GM21360 (cell line): ENCODE data around the gene MBLAC1.

Experiments
- ATAC-seq: cut with Tn5 transposase; IDR thresholded peaks from one replicate; pipeline ENCODE4 v1.9.1; 2021; ENCODE audit warnings: mild to moderate bottlenecking, moderate library complexity; ENCODE audit not compliant: unreplicated experiment

Gene MBLAC1

DNA sequence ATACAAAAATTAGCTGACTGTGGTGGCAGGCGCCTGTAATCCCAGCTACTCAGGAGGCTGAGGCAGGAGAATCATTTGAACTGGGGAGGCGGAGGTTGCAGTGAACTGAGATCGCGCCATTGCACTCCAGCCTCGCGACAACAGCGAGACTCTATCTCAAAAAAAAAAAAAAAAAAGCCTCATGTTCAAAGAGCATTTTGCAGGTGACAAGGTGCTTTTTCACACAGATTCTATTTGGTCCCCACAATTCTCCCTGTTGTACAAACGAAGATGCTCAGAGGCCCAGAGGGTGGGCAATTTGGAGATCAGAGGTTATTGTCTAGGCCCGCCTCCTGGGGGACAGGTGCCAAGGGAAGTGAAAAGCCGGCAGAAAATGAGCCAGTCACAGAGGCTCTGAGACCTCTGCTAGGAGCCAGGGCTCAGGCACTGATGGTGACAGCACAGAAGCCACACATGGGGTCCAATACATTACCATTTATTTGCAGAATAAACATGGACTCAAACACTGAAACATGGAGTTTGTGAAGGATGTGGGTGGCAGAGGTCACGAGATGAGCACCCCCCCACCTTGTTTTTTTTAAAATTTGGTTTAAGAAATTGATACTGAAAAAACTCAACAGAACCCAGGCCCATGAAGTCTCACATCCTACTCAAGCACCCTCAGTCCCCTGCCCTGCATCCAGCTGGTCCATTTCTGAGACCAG is 42.5 kb downstream of the MBLAC1 start:
- ATAC-seq = no peak

DNA sequence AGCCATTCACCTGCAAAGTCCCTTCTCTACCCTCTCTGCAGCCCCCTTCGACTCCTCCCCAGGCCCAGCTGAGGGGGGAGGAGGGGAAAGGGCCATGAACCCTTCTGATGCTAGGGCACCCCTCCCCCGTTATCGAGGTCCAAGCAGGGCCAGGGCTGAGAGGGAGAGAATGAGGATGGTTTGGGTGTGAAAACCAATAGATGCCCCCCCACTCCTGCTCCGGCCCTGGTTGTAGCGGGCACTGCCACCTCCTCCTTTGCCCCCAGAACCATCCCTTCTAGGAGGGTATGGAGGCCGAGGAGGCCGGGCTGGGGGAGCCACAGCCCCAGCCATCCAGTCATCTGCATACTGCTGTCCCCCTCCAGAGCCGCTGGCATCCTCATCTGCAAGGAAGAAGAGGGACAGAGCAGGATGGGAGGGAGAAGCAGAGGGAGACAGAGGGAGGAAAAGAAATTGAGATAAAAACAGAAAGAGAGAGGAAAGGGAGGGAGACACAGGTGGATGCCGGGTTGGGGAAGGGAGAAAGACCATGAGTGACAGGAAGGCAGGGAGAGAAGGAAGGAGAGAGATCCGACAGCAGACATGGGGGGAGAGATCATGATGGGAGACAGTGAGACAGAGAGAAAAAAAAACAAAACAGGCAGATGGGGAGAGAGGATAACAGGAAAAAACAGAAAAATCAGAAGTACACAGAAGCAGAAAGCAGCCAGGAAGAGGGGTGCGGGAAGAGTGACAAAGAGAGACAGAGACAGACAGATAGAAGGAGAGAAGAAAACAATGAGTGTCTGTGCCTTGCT is 43.5 kb downstream of the MBLAC1 start:
- no peak for ATAC-seq

GRCh38 chr7:100171087-100171681 is 44.4 kb downstream of the MBLAC1 start:
- ATAC-seq = no peak

DNA sequence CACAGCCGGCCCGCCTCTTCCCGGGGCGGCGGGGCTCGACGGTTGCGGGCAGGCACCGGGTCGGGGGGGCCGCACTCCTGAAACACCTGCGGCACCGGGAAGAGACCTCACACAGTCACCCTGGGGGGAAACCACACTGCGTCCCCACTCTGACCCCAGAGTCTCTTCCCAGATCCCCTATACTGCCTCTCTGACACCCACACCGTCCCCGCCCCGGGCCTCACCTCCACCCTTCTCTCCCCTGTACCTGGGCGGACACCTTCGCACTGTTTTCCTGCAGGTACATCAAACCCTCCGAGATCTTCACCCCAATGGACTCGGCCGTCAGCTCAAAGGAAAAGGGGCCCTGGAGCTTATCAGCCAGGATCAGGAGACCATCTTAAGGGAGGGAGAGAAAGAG is 45.1 kb downstream of the MBLAC1 start:
- no peak for ATAC-seq

DNA sequence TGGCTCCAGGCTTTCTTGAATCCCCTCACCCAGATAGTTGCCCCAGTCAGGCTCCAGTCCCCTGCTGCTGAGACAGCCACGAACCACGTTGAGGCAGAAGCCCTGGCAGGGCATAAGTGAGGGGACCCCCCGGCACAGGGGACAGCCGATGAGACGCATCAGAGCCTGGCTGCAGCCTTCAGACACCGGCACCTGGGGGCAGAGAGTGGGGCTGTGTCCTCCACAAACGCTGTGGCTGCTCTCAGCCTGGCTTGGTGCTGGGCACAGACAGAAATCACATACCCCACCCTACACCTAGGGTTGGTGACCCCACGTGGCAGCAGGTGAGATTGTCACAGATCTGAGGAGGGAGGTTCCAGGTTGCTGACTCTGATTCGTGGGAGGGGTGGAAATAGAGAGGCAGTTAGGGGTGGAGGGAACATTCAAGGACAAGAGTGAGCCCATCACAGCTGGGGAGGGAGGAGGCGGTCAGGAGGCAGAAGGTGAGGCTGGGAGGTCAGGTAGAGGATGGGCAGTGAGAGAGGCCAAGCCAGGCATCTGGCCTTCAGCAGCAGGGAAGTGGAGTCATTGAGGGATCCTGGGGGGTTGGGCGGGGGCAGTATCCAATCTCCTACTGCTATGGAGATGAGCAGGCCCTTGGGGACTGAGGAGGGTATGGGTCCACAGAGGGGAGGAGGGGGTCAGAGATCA is 47.2 kb downstream of the MBLAC1 start:
- ATAC-seq = no peak

DNA sequence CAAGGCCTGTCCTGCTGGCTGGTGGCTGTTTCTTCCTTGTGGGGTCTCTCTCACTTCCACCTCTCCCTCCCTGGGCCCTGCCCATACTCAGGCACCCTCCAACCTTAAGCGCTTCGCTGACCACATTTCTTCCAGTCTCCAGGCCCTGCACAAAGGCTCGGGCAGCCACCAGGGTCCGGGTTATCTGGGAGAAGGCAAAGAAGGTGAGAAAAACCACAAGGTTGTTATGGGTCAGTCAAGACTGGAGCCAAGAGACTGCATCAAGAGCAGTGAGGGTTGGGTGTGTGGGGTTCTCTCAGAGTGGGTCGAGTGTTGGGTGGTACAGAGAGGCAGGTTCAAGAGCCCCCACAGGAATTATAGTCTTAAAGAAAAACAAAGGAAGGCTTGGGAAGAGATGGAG is 47.8 kb downstream of the MBLAC1 start:
- no peak for ATAC-seq

DNA sequence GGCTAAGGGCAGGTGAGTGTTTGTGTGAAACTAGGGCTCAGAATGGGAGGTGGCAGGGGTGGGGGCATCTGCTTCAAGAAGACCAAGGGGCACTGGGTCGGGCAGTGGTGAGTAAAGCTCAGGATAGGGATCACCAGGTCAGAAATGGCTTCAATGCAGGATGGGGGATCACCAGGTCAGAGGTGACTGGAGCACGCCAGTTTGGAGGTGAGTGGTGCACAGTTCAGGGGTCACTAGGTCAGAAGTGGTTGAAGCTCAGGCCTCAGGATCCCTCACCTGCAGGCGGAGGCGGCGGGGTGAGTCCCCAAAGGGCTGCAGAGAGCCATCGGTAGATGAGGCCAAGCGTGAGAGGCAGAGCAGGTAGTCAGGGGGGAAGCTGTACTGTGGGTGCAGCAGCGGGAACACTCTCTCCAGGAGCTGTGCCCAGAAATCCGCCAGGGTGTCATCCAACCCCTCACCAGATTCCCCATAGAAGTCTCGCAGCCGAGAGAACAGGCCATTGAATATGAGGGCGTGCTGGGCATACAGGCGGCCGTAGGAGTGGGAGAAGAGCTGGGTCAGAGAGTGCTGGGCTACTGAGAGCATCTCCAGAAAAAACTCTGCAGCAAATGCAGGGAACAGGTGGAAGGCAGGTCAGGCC is 48.6 kb downstream of the MBLAC1 start:
- ATAC-seq = no peak

DNA sequence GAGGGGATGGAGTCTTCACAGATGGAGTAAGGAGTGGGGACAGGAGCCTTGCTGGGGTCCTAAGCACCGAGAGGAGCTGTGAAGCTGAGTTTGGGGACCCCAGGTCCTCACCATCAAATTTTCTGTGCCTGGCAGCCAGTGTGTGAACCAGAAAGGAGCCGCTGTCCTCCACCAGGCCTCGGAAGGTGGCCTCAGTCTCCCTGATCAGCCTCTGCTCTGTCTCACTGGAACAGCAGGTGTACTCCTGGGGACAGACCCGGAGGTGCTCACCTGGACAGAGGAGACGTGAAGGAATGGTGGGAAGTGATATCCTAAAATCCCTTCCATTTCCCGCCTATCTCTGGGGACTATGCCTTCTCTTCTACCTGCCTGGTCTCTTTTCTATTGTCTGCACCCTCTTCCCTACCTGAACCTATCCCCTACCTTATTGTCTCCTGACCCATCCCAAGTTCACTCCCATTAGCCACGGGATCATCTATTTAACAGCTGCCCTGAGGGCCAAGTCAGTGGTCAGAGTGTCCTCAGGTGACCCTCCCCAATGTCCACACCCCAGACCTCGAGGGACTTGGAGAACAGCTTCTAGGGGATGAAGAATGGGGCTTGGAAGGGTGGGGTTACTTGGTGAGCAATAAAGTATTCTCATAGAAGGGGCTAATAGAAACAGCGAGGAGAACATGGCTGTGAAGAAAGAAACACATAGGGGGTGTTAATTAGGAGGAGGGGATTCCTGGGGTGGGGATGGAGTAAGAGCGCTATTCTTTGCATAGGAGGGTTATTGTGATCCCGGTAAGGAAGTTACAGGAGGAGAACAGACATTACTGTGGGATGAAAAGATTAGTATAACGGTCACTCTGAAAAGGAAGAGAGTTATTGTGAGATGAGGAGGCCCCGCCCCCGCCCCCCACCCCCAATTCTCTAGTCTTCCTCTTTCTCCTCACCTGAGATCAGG is 49.6 kb downstream of the MBLAC1 start:
- ATAC-seq = no peak

GRCh38 chr7:100177045-100178001 is 50.6 kb downstream of the MBLAC1 start, which contains the start of the genes GPC2 and STAG3:
Gene GPC2 (minus strand): TSS chr7:100177381. CDS start chr7:100177199, 182 bp downstream.
Gene STAG3 (plus strand): TSS chr7:100177918. CDS start chr7:100180557, 2,639 bp downstream.
- peak; percentile 77 for ATAC-seq
